ENCODE results near the gene FHIT. TPM values are rescaled to one million over a fixed set of nuclear protein-coding genes. Genes with fewer than 3 reads are reported as not detected.

The FHIT gene
- total and polyA plus RNA-seq, 2 donors from 2014 or later = 20.2 to 61.2 TPM

GRCh38 chr3:60703956-60704736 lies 547.1 kb downstream of the FHIT start:
- H3K9ac ChIP-seq (ENCODE audit: low read length in 3 of 3) = no peak overlapping the region
- no peaks in the 10 kb centered on the region for H3K4me1 ChIP-seq (ENCODE audit: control insufficient read depth in 2 of 3, insufficient read depth in 2 of 3, low read depth in 1 of 3, low read length in 3 of 3)
- DNase-seq (no peak), FAIRE-seq (no peak)
- no peak overlapping the region for H3K4me3 ChIP-seq (ENCODE audit: low read length in 3 of 3)
- intact Hi-C loops (cut with DNase I) = no loop called here
- no peaks in the 10 kb centered on the region for H3K27me3 ChIP-seq (ENCODE audit: control insufficient read depth, insufficient read depth, low read length)
- H3K9me3 ChIP-seq (ENCODE audit: control insufficient read depth in 2 of 3, insufficient read depth in 1 of 3, low read length in 3 of 3) = no peaks in the 10 kb centered on the region
- no peak overlapping the region for H3K27ac ChIP-seq (ENCODE audit: low read depth in 2 of 2, low read length in 2 of 2)
- no peak for TF ChIP-seq CTCF (IDR thresholded peaks at IDR 0.05; ENCODE audit: borderline replicate concordance, extremely low read depth, insufficient read depth)
- H3K36me3 ChIP-seq (ENCODE audit: control insufficient read depth in 2 of 3, insufficient read depth in 3 of 3, low read length in 3 of 3) = no peaks in the 10 kb centered on the region

GRCh38 chr3:60703008-60703407 lies 548.2 kb downstream of the FHIT start:
- H3K36me3 ChIP-seq (ENCODE audit: control insufficient read depth in 2 of 3, insufficient read depth in 3 of 3, low read length in 3 of 3) = no peaks in the 10 kb centered on the region
- H3K27me3 ChIP-seq (ENCODE audit: control insufficient read depth, insufficient read depth, low read length) = no peaks in the 10 kb centered on the region
- no peak for DNase-seq
- intact Hi-C loops (cut with DNase I) = no loop called here
- no peak overlapping the region for H3K4me3 ChIP-seq (ENCODE audit: low read length in 3 of 3)
- no peak overlapping the region for H3K9ac ChIP-seq (ENCODE audit: low read length in 3 of 3)
- H3K4me1 ChIP-seq (ENCODE audit: control insufficient read depth in 2 of 3, insufficient read depth in 2 of 3, low read depth in 1 of 3, low read length in 3 of 3) = no peaks in the 10 kb centered on the region
- FAIRE-seq = no peak
- no peak for TF ChIP-seq CTCF (IDR thresholded peaks at IDR 0.05; ENCODE audit: borderline replicate concordance, extremely low read depth, insufficient read depth)
- H3K9me3 ChIP-seq (ENCODE audit: control insufficient read depth in 2 of 3, insufficient read depth in 1 of 3, low read length in 3 of 3) = no peaks in the 10 kb centered on the region
- H3K27ac ChIP-seq (ENCODE audit: low read depth in 2 of 2, low read length in 2 of 2) = no peak overlapping the region

DNA sequence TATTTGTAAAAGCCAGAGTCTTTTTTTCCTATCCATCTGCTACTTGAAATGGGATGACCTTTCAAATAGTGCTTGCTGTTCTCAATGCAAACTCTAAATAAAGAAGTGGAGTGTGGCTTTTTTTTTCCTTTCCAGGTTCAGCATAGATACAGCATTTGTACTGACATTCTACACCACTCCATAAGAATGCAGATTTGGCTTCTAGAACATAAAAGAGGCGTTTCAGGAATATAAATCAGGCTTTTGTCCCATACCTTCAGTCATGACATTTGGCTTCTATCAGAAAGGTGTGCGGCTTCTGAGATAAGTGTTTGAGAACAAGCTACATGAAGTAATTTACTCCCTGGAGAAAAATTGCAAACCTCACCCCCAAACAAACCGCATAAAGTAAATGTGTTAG lies 553.1 kb downstream of the FHIT start:
- H3K9me3 ChIP-seq (ENCODE audit: control insufficient read depth in 2 of 3, insufficient read depth in 1 of 3, low read length in 3 of 3) = no peaks in the 10 kb centered on the region
- no peaks in the 10 kb centered on the region for H3K4me1 ChIP-seq (ENCODE audit: control insufficient read depth in 2 of 3, insufficient read depth in 2 of 3, low read depth in 1 of 3, low read length in 3 of 3)
- H3K36me3 ChIP-seq (ENCODE audit: control insufficient read depth in 2 of 3, insufficient read depth in 3 of 3, low read length in 3 of 3) = no peaks in the 10 kb centered on the region
- no peaks in the 10 kb centered on the region for H3K27me3 ChIP-seq (ENCODE audit: control insufficient read depth, insufficient read depth, low read length)
- no peak for FAIRE-seq
- H3K27ac ChIP-seq (ENCODE audit: low read depth in 2 of 2, low read length in 2 of 2) = no peak overlapping the region
- H3K4me3 ChIP-seq (ENCODE audit: low read length in 3 of 3) = no peak overlapping the region
- intact Hi-C loops (cut with DNase I) = no loop called here
- no peak for DNase-seq
- TF ChIP-seq CTCF (IDR thresholded peaks at IDR 0.05; ENCODE audit: borderline replicate concordance, extremely low read depth, insufficient read depth) = no peak
- no peak overlapping the region for H3K9ac ChIP-seq (ENCODE audit: low read length in 3 of 3)

All from kidney (tissue), 14 donors.